GM12878 (cell line): ENCODE results near the gene ASTN1. TPM values are rescaled to one million over a fixed set of nuclear protein-coding genes. Genes with fewer than 3 reads are reported as not detected.

ENCODE experiments used
- ATAC-seq: fragments of 200-7000 bp; cut with Tn5 transposase; 3 replicates; pipeline ENCODE4 v1.9.1; 2020; ENCODE audit warnings: mild to moderate bottlenecking, moderate library complexity
- BruUV-seq: library from RNA; stranded (reverse); fragments of 400-500 nt; replicated peaks from 2 replicates; lab custom pipeline; 2021; lab: Mats Ljungman, UMichigan
- CTCF ChIA-PET: fragments of 300-600 bp; sonication (Branson Sonifier 250); formaldehyde crosslinking; extraction: SDS; loops from one replicate; lab custom pipeline; 2021; ENCODE audit warnings: inconsistent platforms; lab: Yijun Ruan, JAX
- POLR2A ChIA-PET: fragments of 350-600 bp; formaldehyde crosslinking; extraction: SDS; loops from one replicate; lab custom pipeline; 2021; ENCODE audit warnings: inconsistent platforms; lab: Charles Lee
- RAD21 ChIA-PET: fragments of 300-600 bp; sonication (Branson Sonifier 250); formaldehyde crosslinking; loops from one replicate; lab custom pipeline; 2023; ENCODE audit warnings: antibody characterized with exemption; ENCODE audit not compliant: unreplicated experiment; lab: Charles Lee
- SMC1A ChIA-PET: fragments of 300-600 bp; sonication (Branson Sonifier 250); formaldehyde crosslinking; loops from one replicate; lab custom pipeline; 2023; ENCODE audit not compliant: unreplicated experiment, uncharacterized antibody; lab: Charles Lee
- DNase-seq: peaks from one replicate; pipeline ENCODE4 v3.0.0-alpha.2; 2011; ENCODE audit warnings: low read depth, low spot score
- FAIRE-seq: peaks from 3 replicates; lab custom pipeline; 2011; peaks lifted over from hg19 to GRCh38; lab: Jason Lieb, UNC
- H2AFZ ChIP-seq: 2 replicates; pipeline ENCODE4 v1.6.0; 2011; ENCODE audit warnings: low read depth, low read length, control low read depth; ENCODE audit not compliant: control insufficient read depth
- H3K27ac ChIP-seq: 2 replicates; pipeline ENCODE4 v1.5.1; 2011; ENCODE audit warnings: control low read depth; ENCODE audit not compliant: control insufficient read depth, insufficient read depth
- H3K27me3 ChIP-seq, 2 experiments: replicated peaks in 1 of 2; 2 replicates each; pipeline versions ENCODE4 v1.6.0 to v1.6.1; 2011; ENCODE audit warnings: low read length in 1 of 2; ENCODE audit not compliant: control insufficient read depth in 2 of 2, insufficient read depth in 2 of 2
- H3K36me3 ChIP-seq, 2 experiments: 2 replicates each; pipeline ENCODE4 v1.5.1; 2011; ENCODE audit warnings: low read length in 1 of 2; ENCODE audit not compliant: control insufficient read depth in 2 of 2, insufficient read depth in 2 of 2
- H3K4me1 ChIP-seq: 2 replicates; pipeline ENCODE4 v1.6.1; 2011; ENCODE audit warnings: mild to moderate bottlenecking, low read length, moderate library complexity, mixed read lengths; ENCODE audit not compliant: control insufficient read depth, insufficient read depth
- H3K4me2 ChIP-seq: 2 replicates; pipeline ENCODE4 v1.6.0; 2011; ENCODE audit warnings: control low read depth; ENCODE audit not compliant: control insufficient read depth, insufficient read depth
- H3K4me3 ChIP-seq: fragments of 200-600 bp; sonication (generic); 2 replicates; pipeline ENCODE4 v1.5.1; 2016
- H3K79me2 ChIP-seq: 2 replicates; pipeline ENCODE4 v1.6.0; 2011; ENCODE audit warnings: low read length; ENCODE audit not compliant: control insufficient read depth, insufficient read depth
- H3K9ac ChIP-seq: 2 replicates; pipeline ENCODE4 v1.8.0; 2011; ENCODE audit warnings: low read length, control low read depth, mixed read lengths; ENCODE audit not compliant: control insufficient read depth, insufficient read depth
- H3K9me3 ChIP-seq: replicated peaks from 3 replicates; pipeline ENCODE4 v1.5.1; 2011; ENCODE audit warnings: mild to moderate bottlenecking, low read length; ENCODE audit not compliant: control insufficient read depth, insufficient read depth
- H4K20me1 ChIP-seq: 2 replicates; pipeline ENCODE4 v1.6.0; 2011; ENCODE audit not compliant: control insufficient read depth, insufficient read depth
- BRCA1 ChIP-seq: IDR thresholded peaks from 2 replicates; pipeline ENCODE4 v1.6.1; 2011; ENCODE audit warnings: low read depth, low read length, improper control_type of control experiment
- CHD1 ChIP-seq: IDR thresholded peaks from 2 replicates; pipeline ENCODE4 v1.6.1; 2012; ENCODE audit warnings: low read depth, low read length, improper control_type of control experiment
- CHD4 ChIP-seq: fragments of 200-600 bp; sonication (generic); IDR thresholded peaks from 2 replicates; pipeline ENCODE4 v1.6.1; 2016; ENCODE audit warnings: mild to moderate bottlenecking
- EP300 ChIP-seq, 2 experiments: fragments of 150-350 bp in 1 of 2; IDR thresholded peaks; 2 replicates each; pipeline ENCODE4 v1.6.1; 2011 to 2012; ENCODE audit warnings: low read depth in 2 of 2, low read length in 2 of 2, borderline replicate concordance in 1 of 2, improper control_type of control experiment in 1 of 2, inconsistent platforms in 1 of 2; ENCODE audit not compliant: control insufficient read depth in 1 of 2
- FOXK2 ChIP-seq: fragments of 450-650 bp; IDR thresholded peaks from 2 replicates; pipeline ENCODE4 v1.6.1; 2017; ENCODE audit warnings: mild to moderate bottlenecking, moderate library complexity
- HDAC6 ChIP-seq: fragments of 200-600 bp; sonication (generic); IDR thresholded peaks from one replicate; pipeline ENCODE4 v1.8.0; 2017; ENCODE audit warnings: antibody characterized with exemption; ENCODE audit not compliant: unreplicated experiment
- KLF5 ChIP-seq: fragments of 450-650 bp; IDR thresholded peaks from 2 replicates; pipeline ENCODE4 v1.6.1; 2014; ENCODE audit warnings: mild to moderate bottlenecking; ENCODE audit not compliant: partially characterized antibody
- MLLT1 ChIP-seq: fragments of 450-650 bp; IDR thresholded peaks from 2 replicates; pipeline ENCODE4 v1.6.1; 2016; ENCODE audit warnings: mild to moderate bottlenecking
- MTA3 ChIP-seq: IDR thresholded peaks from 2 replicates; pipeline ENCODE4 v1.6.1; 2012; ENCODE audit warnings: low read length, inconsistent platforms, borderline replicate concordance
- MXI1 ChIP-seq: fragments of 150-350 bp; IDR thresholded peaks from 2 replicates; pipeline ENCODE4 v1.6.1; 2011; ENCODE audit warnings: low read depth, mild to moderate bottlenecking, inconsistent platforms, low read length, improper control_type of control experiment
- RUNX3 ChIP-seq: IDR thresholded peaks from 2 replicates; pipeline ENCODE4 v1.6.1; 2012; ENCODE audit warnings: low read length, inconsistent platforms
- SMAD1 ChIP-seq: fragments of 450-650 bp; IDR thresholded peaks from 2 replicates; pipeline ENCODE4 v1.6.1; 2018; ENCODE audit warnings: mild to moderate bottlenecking, low read depth; ENCODE audit not compliant: partially characterized antibody
- SMAD5 ChIP-seq: IDR thresholded peaks from 2 replicates; pipeline ENCODE4 v1.6.1; 2016; ENCODE audit warnings: antibody characterized with exemption, low read depth
- SMC3 ChIP-seq: IDR thresholded peaks from 2 replicates; pipeline ENCODE4 v1.6.1; 2011; ENCODE audit warnings: low read length, improper control_type of control experiment, borderline replicate concordance
- SP1 ChIP-seq: IDR thresholded peaks from one replicate; pipeline ENCODE4 v1.6.1; 2011; ENCODE audit warnings: low read depth, low read length
- SREBF2 ChIP-seq: IDR thresholded peaks from 2 replicates; pipeline ENCODE4 v1.6.1; 2012; ENCODE audit warnings: mild to moderate bottlenecking, low read length
- STAT1 ChIP-seq: fragments of 450-650 bp; conservative IDR thresholded peaks from 2 replicates; pipeline ENCODE4 v1.6.1; 2014; ENCODE audit warnings: antibody characterized with exemption, mild to moderate bottlenecking
- WRNIP1 ChIP-seq: IDR thresholded peaks from 2 replicates; pipeline ENCODE4 v1.6.1; 2011; ENCODE audit warnings: low read depth, low read length, improper control_type of control experiment, borderline replicate concordance
- ZBED1 ChIP-seq: IDR thresholded peaks from 2 replicates; pipeline ENCODE4 v1.6.1; 2016; ENCODE audit warnings: borderline replicate concordance
- WGBS: methylation state at CpG from one replicate; pipeline ENCODE4 v1.1.6; 2016; ENCODE audit warnings: low lambda C conversion rate; ENCODE audit not compliant: insufficient replicate concordance, insufficient coverage; ENCODE audit errors: missing lambda C conversion rate; 5-methylcytosine and 5-hydroxymethylcytosine counted together
- in situ Hi-C: fragments of 300-500 bp; cut with MboI; formaldehyde crosslinking; loops from 9 replicates; pipeline ENCODE4 v1.14.3; 2018; ENCODE audit warnings: mixed read lengths
- intact Hi-C: fragments of 100-400 bp; cut with micrococcal nuclease; formaldehyde crosslinking; loops from one replicate; pipeline ENCODE4 v1.14.2; 2022; ENCODE audit not compliant: unreplicated experiment
- polyA plus RNA-seq, 11 experiments: library from polyadenylated mRNA; depleted of rRNA in 4 of 11; unstranded in 6 of 11; stranded (reverse) in 5 of 11; fragments of >200 nt; fragmentation: Nextera tagmentation in 4 of 11; fragmentation: Illumina TruSeq in 1 of 11; extraction: Ambion mirVana in 4 of 11; extraction: Trizol in 1 of 11; gene quantifications; 1 replicate in 1 of 11; 2 replicates in 10 of 11; pipeline versions ENCODE4 v1.2.1 to v1.2.3, GENCODE V29; 2011 to 2016; ENCODE audit warnings: inconsistent platforms in 2 of 11, missing spikeins in 2 of 11, low read depth in 1 of 11
- total RNA-seq, 4 experiments: library from RNA; depleted of rRNA in 3 of 4; stranded (reverse); fragments of >200 nt in 3 of 4; fragmentation: Illumina TruSeq in 1 of 4; extraction: Trizol in 1 of 4; gene quantifications; 2 replicates each; pipeline versions ENCODE4 v1.2.1 to v1.2.3, GENCODE V29; 2013 to 2021
- TF ChIP-seq, protein P1 (sequence below): IDR thresholded peaks from 2 replicates; pipeline ENCODE4 v1.6.1; 2012; ENCODE audit warnings: low read length, inconsistent platforms

ASTN1 gene
- total and polyA plus RNA-seq, 10 of the 15 experiments (the other 5 are each of a cell fraction or from before 2014, with no cell fraction given) = 0.04 TPM; not detected in 9

DNA sequence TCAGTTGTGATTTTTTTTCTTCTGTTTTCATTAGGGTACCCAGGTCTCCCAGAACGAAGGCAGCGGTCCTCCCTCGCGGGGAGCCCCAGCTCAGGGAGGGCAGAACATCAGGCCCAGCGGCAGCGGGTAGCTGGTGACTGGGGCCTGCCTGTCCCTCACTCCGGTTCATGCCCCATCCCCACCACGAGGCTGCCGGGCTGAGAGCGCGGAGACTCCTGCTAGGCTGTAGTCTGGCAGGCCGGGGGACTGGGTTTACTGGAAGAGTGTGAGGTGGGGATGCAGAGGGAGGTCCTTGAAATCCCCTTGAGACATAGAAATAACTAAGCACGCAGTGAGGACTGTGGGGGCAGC, 16.7 kb upstream of the ASTN1 start:
- ChIA-PET CTCF (interaction anchor here (0.8 to 2.4 kb wide), 7 partner anchors 9 to 284 kb away, joined by 3 to 11 read pairs (median 4); no protein-coding TSS in a partner anchor), POLR2A (no interaction called here), SMC1A (interaction anchor here (0.7 to 1.0 kb wide), 2 partner anchors 9 to 285 kb away, joined by 3 read pairs; no protein-coding TSS in a partner anchor), RAD21 (no interaction called here)
- H4K20me1 ChIP-seq = no peaks in the 10 kb centered on the region
- no peak overlapping the region for H3K4me2 ChIP-seq
- in situ Hi-C loops = no loop called here
- BruUV-seq = no TSS peak
- WGBS = 11% methylated on average over 11 of the region's 13 CpGs
- H3K9ac ChIP-seq = no peak overlapping the region
- FAIRE-seq = no peak
- TF ChIP-seq KLF5 (no peak), RUNX3 (no peak), CHD1 (no peak), BRCA1 (no peak), MXI1 (no peak), ZBED1 (no peak), STAT1 (no peak), MLLT1 (no peak), CHD4 (no peak), HDAC6 (no peak), FOXK2 (no peak), WRNIP1 (no peak), EP300 (IDR thresholded peaks at IDR 0.05; ENCODE audit: borderline replicate concordance in 1 of 2, control insufficient read depth in 1 of 2, low read depth in 2 of 2, low read length in 2 of 2) (no peak), SMAD1 (no peak), MTA3 (no peak), SMAD5 (no peak), SREBF2 (no peak), SP1 (no peak), SMC3 (no peak)
- TF ChIP-seq, protein P1, sequence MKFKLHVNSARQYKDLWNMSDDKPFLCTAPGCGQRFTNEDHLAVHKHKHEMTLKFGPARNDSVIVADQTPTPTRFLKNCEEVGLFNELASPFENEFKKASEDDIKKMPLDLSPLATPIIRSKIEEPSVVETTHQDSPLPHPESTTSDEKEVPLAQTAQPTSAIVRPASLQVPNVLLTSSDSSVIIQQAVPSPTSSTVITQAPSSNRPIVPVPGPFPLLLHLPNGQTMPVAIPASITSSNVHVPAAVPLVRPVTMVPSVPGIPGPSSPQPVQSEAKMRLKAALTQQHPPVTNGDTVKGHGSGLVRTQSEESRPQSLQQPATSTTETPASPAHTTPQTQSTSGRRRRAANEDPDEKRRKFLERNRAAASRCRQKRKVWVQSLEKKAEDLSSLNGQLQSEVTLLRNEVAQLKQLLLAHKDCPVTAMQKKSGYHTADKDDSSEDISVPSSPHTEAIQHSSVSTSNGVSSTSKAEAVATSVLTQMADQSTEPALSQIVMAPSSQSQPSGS = no peak
- no peak overlapping the region for H3K4me3 ChIP-seq
- H3K27ac ChIP-seq = no peak overlapping the region
- H3K27me3 ChIP-seq = peaks cover 0 to 7% of the 10 kb centered on the region in 2 experiments; a peak in 3 of 4 replicates
- H3K4me1 ChIP-seq = no peaks in the 10 kb centered on the region
- H2AFZ ChIP-seq = peak overlapping the region; percentile 24; the same call in 1 of the 2 replicates
- no peaks in the 10 kb centered on the region for H3K9me3 ChIP-seq
- no peaks in the 10 kb centered on the region for H3K36me3 ChIP-seq
- H3K79me2 ChIP-seq = no peaks in the 10 kb centered on the region
- intact Hi-C loops = loop anchor here (1.0 to 10.0 kb wide), 3 partner anchors 234 to 764 kb away; no protein-coding TSS in a partner anchor
- DNase-seq = no peak
- peak; percentile 35 for ATAC-seq
